Dendritic cell treated with granulocyte-macrophage colony-stimulating factor and Interleukin-4, amounts not matched to agents 40 ng/mL and 50 ng/mL, for 4 days (primary cell): ENCODE data around the gene ZNF32.

ENCODE experiments used
- H3K27ac Mint-ChIP-seq: one replicate; pipeline ENCODE4 v1.8.0; 2022; ENCODE audit warnings: mild to moderate bottlenecking, mixed read lengths
- H3K27me3 Mint-ChIP-seq: one replicate; pipeline ENCODE4 v1.8.0; 2022; ENCODE audit warnings: mild to moderate bottlenecking, mixed read lengths
- H3K36me3 Mint-ChIP-seq: one replicate; pipeline ENCODE4 v1.8.0; 2022; ENCODE audit warnings: low read depth, mixed read lengths
- H3K4me1 Mint-ChIP-seq: one replicate; pipeline ENCODE4 v1.8.0; 2022; ENCODE audit warnings: low read depth, mixed read lengths
- H3K4me3 Mint-ChIP-seq: one replicate; pipeline ENCODE4 v1.8.0; 2022; ENCODE audit warnings: mild to moderate bottlenecking, moderate library complexity, mixed read lengths
- H3K9me3 Mint-ChIP-seq: one replicate; pipeline ENCODE4 v1.8.0; 2022; ENCODE audit warnings: mixed read lengths
- intact Hi-C: fragments of 100-400 bp; cut with micrococcal nuclease; formaldehyde crosslinking; loops from one replicate; pipeline ENCODE4 v1.15.0; 2022

Gene ZNF32

GRCh38 chr10:43673471-43673870 lies 24.8 kb upstream of the ZNF32 start:
- H3K27me3 Mint-ChIP-seq: peaks cover 26% of the 10 kb centered on the region
- peaks cover 6% of the 10 kb centered on the region for H3K4me1 Mint-ChIP-seq
- no peak overlapping the region for H3K27ac Mint-ChIP-seq
- H3K36me3 Mint-ChIP-seq: no peaks in the 10 kb centered on the region
- H3K4me3 Mint-ChIP-seq: no peak overlapping the region
- H3K9me3 Mint-ChIP-seq: no peaks in the 10 kb centered on the region
- intact Hi-C loops: loop anchor here (5.0 kb wide), 1 partner anchor 714 kb away; the partner anchor contains the start of gene CXCL12

GRCh38 chr10:43671659-43672531 lies 23.2 kb upstream of the ZNF32 start:
- H3K27ac Mint-ChIP-seq: no peak overlapping the region
- intact Hi-C loops: loop anchor here (1.0 to 5.0 kb wide), 3 partner anchors 639 to 1193 kb away; partner anchors contain the start of gene CXCL12
- H3K36me3 Mint-ChIP-seq: no peaks in the 10 kb centered on the region
- H3K4me3 Mint-ChIP-seq: no peak overlapping the region
- H3K27me3 Mint-ChIP-seq: peaks cover 39% of the 10 kb centered on the region
- H3K9me3 Mint-ChIP-seq: no peaks in the 10 kb centered on the region
- peaks cover 3% of the 10 kb centered on the region for H3K4me1 Mint-ChIP-seq

- H3K4me1 Mint-ChIP-seq: no peaks in the 10 kb centered on the region
- H3K4me3 Mint-ChIP-seq: no peak overlapping the region
- intact Hi-C loops: no loop called here
- H3K27me3 Mint-ChIP-seq: peaks cover 52% of the 10 kb centered on the region
- no peak overlapping the region for H3K27ac Mint-ChIP-seq
- no peaks in the 10 kb centered on the region for H3K9me3 Mint-ChIP-seq
- H3K36me3 Mint-ChIP-seq: no peaks in the 10 kb centered on the region
Observed at GRCh38 chr10:43669386-43669785, 20.7 kb upstream of the ZNF32 start.

- peaks cover 46% of the 10 kb centered on the region for H3K27me3 Mint-ChIP-seq
Observed at GRCh38 chr10:43667761-43668386, 19.2 kb upstream of the ZNF32 start.

GRCh38 chr10:43667317-43667731 lies 18.6 kb upstream of the ZNF32 start:
- Mint-ChIP-seq H3K36me3 (no peaks in the 10 kb centered on the region), H3K4me1 (no peaks in the 10 kb centered on the region), H3K27me3 (peaks cover 46% of the 10 kb centered on the region), H3K27ac (no peak overlapping the region), H3K4me3 (no peak overlapping the region), H3K9me3 (no peaks in the 10 kb centered on the region)
- intact Hi-C loops: no loop called here

More at GRCh38 chr10:43667761-43668386, 19.2 kb upstream of the ZNF32 start:
- no peaks in the 10 kb centered on the region for H3K36me3 Mint-ChIP-seq
- H3K4me1 Mint-ChIP-seq: no peaks in the 10 kb centered on the region
- H3K4me3 Mint-ChIP-seq: no peak overlapping the region
- intact Hi-C loops: no loop called here
- H3K9me3 Mint-ChIP-seq: no peaks in the 10 kb centered on the region
- no peak overlapping the region for H3K27ac Mint-ChIP-seq

GRCh38 chr10:43666552-43666951 lies 17.9 kb upstream of the ZNF32 start:
- H3K36me3 Mint-ChIP-seq: no peaks in the 10 kb centered on the region
- H3K27me3 Mint-ChIP-seq: peaks cover 42% of the 10 kb centered on the region
- intact Hi-C loops: no loop called here
- no peaks in the 10 kb centered on the region for H3K4me1 Mint-ChIP-seq
- no peak overlapping the region for H3K27ac Mint-ChIP-seq
- H3K9me3 Mint-ChIP-seq: no peaks in the 10 kb centered on the region
- H3K4me3 Mint-ChIP-seq: no peak overlapping the region

GRCh38 chr10:43665054-43665453 lies 16.4 kb upstream of the ZNF32 start:
- Mint-ChIP-seq H3K36me3 (no peaks in the 10 kb centered on the region), H3K4me1 (no peaks in the 10 kb centered on the region), H3K27me3 (peaks cover 34% of the 10 kb centered on the region), H3K9me3 (no peaks in the 10 kb centered on the region), H3K4me3 (no peak overlapping the region), H3K27ac (no peak overlapping the region)
- intact Hi-C loops: no loop called here

- no peaks in the 10 kb centered on the region for H3K4me1 Mint-ChIP-seq
- peaks cover 10% of the 10 kb centered on the region for H3K27me3 Mint-ChIP-seq
- no peak overlapping the region for H3K4me3 Mint-ChIP-seq
- no peaks in the 10 kb centered on the region for H3K9me3 Mint-ChIP-seq
- intact Hi-C loops: no loop called here
- H3K36me3 Mint-ChIP-seq: no peaks in the 10 kb centered on the region
- H3K27ac Mint-ChIP-seq: no peak overlapping the region
Observed at GRCh38 chr10:43658227-43658626, 9.5 kb upstream of the ZNF32 start.

- intact Hi-C loops: no loop called here
- no peak overlapping the region for H3K4me3 Mint-ChIP-seq
- H3K4me1 Mint-ChIP-seq: no peaks in the 10 kb centered on the region
- no peak overlapping the region for H3K27ac Mint-ChIP-seq
- no peaks in the 10 kb centered on the region for H3K9me3 Mint-ChIP-seq
- no peaks in the 10 kb centered on the region for H3K36me3 Mint-ChIP-seq
- H3K27me3 Mint-ChIP-seq: peaks cover 11% of the 10 kb centered on the region
Observed at GRCh38 chr10:43655311-43655710, 6.6 kb upstream of the ZNF32 start.

- H3K36me3 Mint-ChIP-seq: no peaks in the 10 kb centered on the region
- intact Hi-C loops: no loop called here
- peaks cover 25% of the 10 kb centered on the region for H3K27me3 Mint-ChIP-seq
- no peak overlapping the region for H3K4me3 Mint-ChIP-seq
- no peaks in the 10 kb centered on the region for H3K9me3 Mint-ChIP-seq
- H3K4me1 Mint-ChIP-seq: peaks cover 7% of the 10 kb centered on the region
- no peak overlapping the region for H3K27ac Mint-ChIP-seq
Observed at GRCh38 chr10:43653746-43654145, 5.1 kb upstream of the ZNF32 start.

GRCh38 chr10:43649185-43649523 lies 473 bp upstream of the ZNF32 start:
- H3K36me3 Mint-ChIP-seq: peaks cover 28% of the 10 kb centered on the region
- H3K9me3 Mint-ChIP-seq: peaks cover 28% of the 10 kb centered on the region
- intact Hi-C loops: loop anchor here (2.0 kb wide), 2 partner anchors 42 to 1096 kb away; partner anchors contain the start of gene ZNF485

GRCh38 chr10:43648095-43648397 lies 635 bp downstream of the ZNF32 start:
- Mint-ChIP-seq H3K4me1 (peaks cover 8% of the 10 kb centered on the region), H3K4me3 (peak overlapping the region; percentile 84)

More at GRCh38 chr10:43649185-43649523, 473 bp upstream of the ZNF32 start:
- H3K4me3 Mint-ChIP-seq: peak overlapping the region; percentile 84
- H3K27me3 Mint-ChIP-seq: peaks cover 18% of the 10 kb centered on the region
- peak overlapping the region; percentile 72 for H3K27ac Mint-ChIP-seq
- H3K4me1 Mint-ChIP-seq: peaks cover 8% of the 10 kb centered on the region

GRCh38 chr10:43647576-43647975 lies 1.1 kb downstream of the ZNF32 start:
- peaks cover 43% of the 10 kb centered on the region for H3K9me3 Mint-ChIP-seq
- H3K4me3 Mint-ChIP-seq: peak overlapping the region; percentile 84
- peaks cover 42% of the 10 kb centered on the region for H3K36me3 Mint-ChIP-seq
- intact Hi-C loops: no loop called here
- H3K4me1 Mint-ChIP-seq: peaks cover 8% of the 10 kb centered on the region
- H3K27me3 Mint-ChIP-seq: peaks cover 15% of the 10 kb centered on the region
- H3K27ac Mint-ChIP-seq: peak overlapping the region; percentile 72

More at GRCh38 chr10:43648095-43648397, 635 bp downstream of the ZNF32 start:
- Mint-ChIP-seq H3K27ac (peak overlapping the region; percentile 72), H3K9me3 (peaks cover 39% of the 10 kb centered on the region), H3K27me3 (peaks cover 15% of the 10 kb centered on the region), H3K36me3 (peaks cover 39% of the 10 kb centered on the region)
- intact Hi-C loops: loop anchor here (2.0 kb wide), 2 partner anchors 41 to 1095 kb away; partner anchors contain the start of gene ZNF485

GRCh38 chr10:43645866-43646265 lies 2.8 kb downstream of the ZNF32 start:
- intact Hi-C loops: no loop called here
- no peak overlapping the region for H3K27ac Mint-ChIP-seq
- peaks cover 51% of the 10 kb centered on the region for H3K9me3 Mint-ChIP-seq
- peaks cover 42% of the 10 kb centered on the region for H3K36me3 Mint-ChIP-seq
- peaks cover 8% of the 10 kb centered on the region for H3K4me1 Mint-ChIP-seq
- H3K27me3 Mint-ChIP-seq: peaks cover 15% of the 10 kb centered on the region
- H3K4me3 Mint-ChIP-seq: no peak overlapping the region
